HepG2 (cell line): ENCODE measurements around the gene GRHL1. TPM values are rescaled to one million over a fixed set of nuclear protein-coding genes. Genes with fewer than 3 reads are reported as not detected.

ENCODE experiments used
- ATF7 ChIP-seq, 2 experiments: fragments of 450-650 bp in 1 of 2; sonication (generic) in 1 of 2; formaldehyde crosslinking in 1 of 2; IDR thresholded peaks; 2 replicates each; pipeline versions ENCODE4 v1.4.0 to v1.6.1; 2016 to 2020; ENCODE audit warnings: antibody characterized with exemption in 1 of 2, mild to moderate bottlenecking in 1 of 2, missing genetic modification reagents in 1 of 2
- ATRX ChIP-seq: sonication (generic); formaldehyde crosslinking; IDR thresholded peaks from 2 replicates; pipeline ENCODE4 v1.4.0; 2020; ENCODE audit warnings: missing genetic modification reagents, borderline replicate concordance
- CREM ChIP-seq, 2 experiments: sonication (generic) in 1 of 2; formaldehyde crosslinking in 1 of 2; IDR thresholded peaks; 2 replicates each; pipeline versions ENCODE4 v1.4.0 to v1.6.1; 2016 to 2020; ENCODE audit warnings: antibody characterized with exemption in 1 of 2, mild to moderate bottlenecking in 1 of 2, missing genetic modification reagents in 1 of 2
- GTF3A ChIP-seq: sonication (generic); formaldehyde crosslinking; conservative IDR thresholded peaks from 2 replicates; pipeline ENCODE4 v1.4.0; 2020; ENCODE audit warnings: mild to moderate bottlenecking, missing genetic modification reagents
- KLF11 ChIP-seq: IDR thresholded peaks from 2 replicates; pipeline ENCODE4 v1.6.1; 2016; ENCODE audit warnings: missing compliant biosample characterization
- MED1 ChIP-seq: sonication (generic); formaldehyde crosslinking; IDR thresholded peaks from 2 replicates; pipeline ENCODE4 v1.4.0; 2020; ENCODE audit warnings: missing genetic modification reagents
- PREB ChIP-seq: sonication (generic); formaldehyde crosslinking; IDR thresholded peaks from 2 replicates; pipeline ENCODE4 v1.4.0; 2020; ENCODE audit warnings: missing genetic modification reagents
- SP4 ChIP-seq: sonication (generic); formaldehyde crosslinking; IDR thresholded peaks from 2 replicates; pipeline ENCODE4 v1.8.1; 2023; ENCODE audit warnings: mild to moderate bottlenecking, missing genetic modification reagents
- SRSF4 ChIP-seq: fragments of 200-400 bp; formaldehyde crosslinking; IDR thresholded peaks from one replicate; pipeline ENCODE4 v1.6.1; 2018; ENCODE audit warnings: mild to moderate bottlenecking, low read depth, low read length, moderate library complexity; ENCODE audit not compliant: poor library complexity, severe bottlenecking
- TFDP2 ChIP-seq: sonication (generic); formaldehyde crosslinking; IDR thresholded peaks from 2 replicates; pipeline ENCODE4 v1.4.0; 2020; ENCODE audit warnings: missing genetic modification reagents
- ZBTB40 ChIP-seq, 2 experiments: fragments of 450-650 bp in 1 of 2; sonication (generic) in 1 of 2; formaldehyde crosslinking in 1 of 2; IDR thresholded peaks; 2 replicates each; pipeline versions ENCODE4 v1.6.1 to v1.8.0; 2016 to 2022; ENCODE audit warnings: antibody characterized with exemption in 1 of 2, mild to moderate bottlenecking in 1 of 2, missing genetic modification reagents in 1 of 2
- ZKSCAN8 ChIP-seq: IDR thresholded peaks from 2 replicates; pipeline ENCODE4 v1.6.1; 2016; ENCODE audit warnings: borderline replicate concordance, missing genetic modification reagents, missing compliant biosample characterization
- ZNF264 ChIP-seq: sonication (generic); formaldehyde crosslinking; IDR thresholded peaks from 2 replicates; pipeline ENCODE4 v1.4.0; 2020; ENCODE audit warnings: missing genetic modification reagents
- ZNF3 ChIP-seq: IDR thresholded peaks from 2 replicates; pipeline ENCODE4 v1.7.0; 2017; ENCODE audit warnings: inconsistent platforms
- ZNF317 ChIP-seq: sonication (generic); formaldehyde crosslinking; IDR thresholded peaks from 2 replicates; pipeline ENCODE4 v1.5.0; 2020; ENCODE audit warnings: mild to moderate bottlenecking, missing genetic modification reagents
- ZNF33B ChIP-seq: sonication (generic); formaldehyde crosslinking; IDR thresholded peaks from 2 replicates; pipeline ENCODE4 v1.5.1; 2020; ENCODE audit warnings: mild to moderate bottlenecking, missing genetic modification reagents
- ZNF34 ChIP-seq: sonication (generic); formaldehyde crosslinking; IDR thresholded peaks from 2 replicates; pipeline ENCODE4 v1.4.0; 2020; ENCODE audit warnings: mild to moderate bottlenecking, missing genetic modification reagents, borderline replicate concordance
- ZNF446 ChIP-seq: sonication (generic); formaldehyde crosslinking; IDR thresholded peaks from 2 replicates; pipeline ENCODE4 v1.5.0; 2020; ENCODE audit warnings: mild to moderate bottlenecking, missing genetic modification reagents
- ZNF460 ChIP-seq: sonication (generic); formaldehyde crosslinking; IDR thresholded peaks from 2 replicates; pipeline ENCODE4 v1.5.1; 2020; ENCODE audit warnings: missing genetic modification reagents, mild to moderate bottlenecking, borderline replicate concordance
- ZNF652 ChIP-seq: IDR thresholded peaks from 2 replicates; pipeline ENCODE4 v1.6.1; 2016; ENCODE audit warnings: low read depth, borderline replicate concordance
- polyA plus RNA-seq, 8 experiments: library from polyadenylated mRNA; depleted of rRNA in 3 of 8; stranded (reverse) in 7 of 8; unstranded in 1 of 8; fragments of >200 nt; fragmentation: Illumina TruSeq in 4 of 8; extraction: Trizol in 4 of 8; gene quantifications; 2 replicates each; pipeline versions ENCODE4 v1.2.1 to v1.2.3, GENCODE V29; 2011 to 2016; ENCODE audit warnings: low read depth in 4 of 8, missing spikeins in 1 of 8, mixed read lengths in 1 of 8; ENCODE audit not compliant: insufficient read depth in 1 of 8
- total RNA-seq, 5 experiments: library from RNA; depleted of rRNA; stranded (reverse); fragments of >200 nt; fragmentation: Illumina TruSeq; extraction: Trizol; gene quantifications; 2 replicates each; pipeline ENCODE4 v1.2.3, GENCODE V29; 2016; ENCODE audit warnings: low read depth in 1 of 5

GRHL1 gene
- total and polyA plus RNA-seq, 2 of the 13 experiments (the other 11 are each of a cell fraction or from before 2014, with no cell fraction given): 9.3 to 12.0 TPM

GRCh38 chr2:10030311-10030736 lies 78.8 kb downstream of the GRHL1 start (continued):
- TF ChIP-seq SP4 (no peak), ZNF3 (CRISPR knock-in tag) (no peak), MED1 (CRISPR knock-in tag) (no peak), CREM (IDR thresholded peaks at IDR 0.05) (no peak), CREM (CRISPR knock-in tag; IDR thresholded peaks at IDR 0.05) (no peak), GTF3A (CRISPR knock-in tag) (no peak), ZNF652 (no peak), ZNF460 (no peak), ZNF264 (CRISPR knock-in tag) (peak; percentile 89; the same call in 1 of the 2 replicates), ZNF34 (CRISPR knock-in tag) (no peak), ZKSCAN8 (CRISPR knock-in tag) (no peak), PREB (CRISPR knock-in tag) (no peak), TFDP2 (no peak), ZNF317 (CRISPR knock-in tag) (no peak), ATF7 (IDR thresholded peaks at IDR 0.05) (no peak), ATF7 (CRISPR knock-in tag; IDR thresholded peaks at IDR 0.05) (no peak), ATRX (no peak), ZNF33B (CRISPR knock-in tag) (no peak), KLF11 (CRISPR knock-in tag) (no peak), ZNF446 (CRISPR knock-in tag) (no peak), SRSF4 (no peak), ZBTB40 (IDR thresholded peaks at IDR 0.05) (no peak), ZBTB40 (CRISPR knock-in tag; IDR thresholded peaks at IDR 0.05) (0 out of 2 replicates have a peak, but pooled peaks have one; percentile 30)
